Psoas muscle (tissue), 8 donors: ENCODE measurements around the gene CRTC3. TPM values are rescaled to one million over a fixed set of nuclear protein-coding genes. Genes with fewer than 3 reads are reported as not detected.

Experiments used
- ATAC-seq, 4 donors: fragments of 200-7000 bp; cut with Tn5 transposase; one replicate each; pipeline ENCODE4 v1.9.1; 2020; ENCODE audit warnings: moderate library complexity in 3 of 4, mild to moderate bottlenecking in 2 of 4
- DNase-seq, 2 donors: peaks; one replicate each; pipeline ENCODE4 v3.0.0-alpha.2; 2020
- H3K27ac ChIP-seq: fragments of 200-600 bp; one replicate; pipeline ENCODE4 v1.8.0; 2022
- H3K27me3 ChIP-seq, 3 donors: fragments of 200-600 bp in 1 of 3; one replicate each; pipeline versions ENCODE4 v1.6.1 to v1.8.0; 2013 to 2022; ENCODE audit warnings: low read length in 2 of 3, mild to moderate bottlenecking in 2 of 3, moderate library complexity in 1 of 3; ENCODE audit not compliant: insufficient read depth in 3 of 3
- H3K36me3 ChIP-seq, 2 donors: fragments of 200-600 bp in 1 of 2; one replicate each; pipeline versions ENCODE4 v1.6.1 to v1.8.0; 2013 to 2022; ENCODE audit warnings: low read depth in 1 of 2, mild to moderate bottlenecking in 1 of 2, moderate library complexity in 1 of 2; ENCODE audit not compliant: insufficient read depth in 1 of 2
- H3K4me1 ChIP-seq: fragments of 200-600 bp; one replicate; pipeline ENCODE4 v1.8.0; 2022
- H3K4me3 ChIP-seq: fragments of 200-600 bp; one replicate; pipeline ENCODE4 v1.8.0; 2022; ENCODE audit warnings: mild to moderate bottlenecking
- H3K9me3 ChIP-seq: fragments of 200-600 bp; one replicate; pipeline ENCODE4 v1.8.0; 2022
- WGBS, 3 donors: extraction: QIAGEN DNeasy Blood & Tissue Kit; methylation state at CpG; one replicate each; pipeline versions ENCODE4 v1.1.6 to v1.1.7; 2013; 5-methylcytosine and 5-hydroxymethylcytosine counted together
- intact Hi-C, 2 donors: fragments of 100-400 bp; cut with DNase I; formaldehyde crosslinking; loops; one replicate each; pipeline versions ENCODE4 v1.11.0 to v1.14.2; 2022
- polyA plus RNA-seq, 3 donors: library from polyadenylated mRNA; stranded (reverse); fragments of 200-250 nt; gene quantifications; one replicate each; pipeline ENCODE4 v1.2.3, GENCODE V29; 2013
- total RNA-seq, 4 donors: library from RNA; stranded (reverse); fragmentation: NEBNext Ultra II Directional in 2 of 4; extraction: Animal tissue kit (Norgen Biotek cat#: 25700) in 2 of 4; gene quantifications; one replicate each; pipeline versions ENCODE4 v1.2.1 to v1.2.4, GENCODE V29; 2021 to 2023
- TF ChIP-seq, protein P1 (sequence below): fragments of 200-600 bp; IDR thresholded peaks from one replicate; pipeline ENCODE4 v1.8.0; 2022; ENCODE audit warnings: antibody characterized with exemption
- donor health status: healthy with polysubstance abuse.
- donor health status: DM: no; HTN: no; CAD: no; lungs with moderate emphysema.
- donor health status: Bipolar disorder and iron deficiency.
- donor health status: healthy.
- donor health status: DM: yes; HTN: yes; CAD: no.
- donor health status: DM: no; HTN: no; CAD: no.
- donor health status: DM: no; HTN: no; CAD: no.
- donor health status: DM: yes; HTN: yes; CAD: no.

The CRTC3 gene
- total and polyA plus RNA-seq, 7 donors: 6.9 to 30.8 (median 15.3) TPM

DNA sequence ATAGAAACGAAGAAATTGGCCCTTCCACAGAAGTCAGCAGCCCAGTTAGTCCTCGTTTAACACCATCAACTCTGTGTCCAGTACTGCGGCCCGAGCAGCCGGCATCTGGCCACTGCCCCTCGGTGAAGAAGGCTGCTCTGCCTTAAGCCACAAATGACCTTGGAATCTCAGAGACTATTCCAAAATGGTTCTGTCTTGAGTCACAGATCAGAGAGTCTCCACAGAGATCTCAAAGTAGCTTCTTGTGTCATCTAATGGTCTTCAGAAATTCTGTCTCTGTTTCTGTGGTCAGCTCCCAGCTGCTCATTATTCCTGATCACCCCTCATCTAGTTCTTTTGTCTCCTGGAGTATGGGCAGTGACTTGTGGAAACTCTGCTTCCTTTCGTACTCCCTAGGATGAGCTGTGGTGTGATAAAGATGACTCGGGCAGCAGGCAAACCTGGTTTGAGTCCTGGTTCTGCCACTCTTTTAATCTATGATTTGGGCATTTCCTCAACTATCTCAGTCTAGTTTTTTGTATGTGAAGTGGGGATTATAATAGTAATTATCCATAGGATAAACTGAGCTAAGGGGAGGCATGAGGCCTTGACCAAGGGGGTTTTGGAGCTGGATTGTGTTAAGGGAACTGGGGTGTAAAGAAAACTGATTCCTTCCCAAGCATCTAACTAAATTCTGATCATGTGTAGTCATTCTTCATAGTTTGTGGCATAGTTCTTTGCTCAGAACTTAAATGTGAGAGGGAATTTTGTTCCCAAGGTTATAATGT lies 22.6 kb downstream of the CRTC3 start:
- H3K4me1 ChIP-seq: peaks cover 44% of the 10 kb centered on the region
- TF ChIP-seq, protein P1, sequence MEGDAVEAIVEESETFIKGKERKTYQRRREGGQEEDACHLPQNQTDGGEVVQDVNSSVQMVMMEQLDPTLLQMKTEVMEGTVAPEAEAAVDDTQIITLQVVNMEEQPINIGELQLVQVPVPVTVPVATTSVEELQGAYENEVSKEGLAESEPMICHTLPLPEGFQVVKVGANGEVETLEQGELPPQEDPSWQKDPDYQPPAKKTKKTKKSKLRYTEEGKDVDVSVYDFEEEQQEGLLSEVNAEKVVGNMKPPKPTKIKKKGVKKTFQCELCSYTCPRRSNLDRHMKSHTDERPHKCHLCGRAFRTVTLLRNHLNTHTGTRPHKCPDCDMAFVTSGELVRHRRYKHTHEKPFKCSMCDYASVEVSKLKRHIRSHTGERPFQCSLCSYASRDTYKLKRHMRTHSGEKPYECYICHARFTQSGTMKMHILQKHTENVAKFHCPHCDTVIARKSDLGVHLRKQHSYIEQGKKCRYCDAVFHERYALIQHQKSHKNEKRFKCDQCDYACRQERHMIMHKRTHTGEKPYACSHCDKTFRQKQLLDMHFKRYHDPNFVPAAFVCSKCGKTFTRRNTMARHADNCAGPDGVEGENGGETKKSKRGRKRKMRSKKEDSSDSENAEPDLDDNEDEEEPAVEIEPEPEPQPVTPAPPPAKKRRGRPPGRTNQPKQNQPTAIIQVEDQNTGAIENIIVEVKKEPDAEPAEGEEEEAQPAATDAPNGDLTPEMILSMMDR: no peak
- DNase-seq: peak; percentile 35 to 58

DNA sequence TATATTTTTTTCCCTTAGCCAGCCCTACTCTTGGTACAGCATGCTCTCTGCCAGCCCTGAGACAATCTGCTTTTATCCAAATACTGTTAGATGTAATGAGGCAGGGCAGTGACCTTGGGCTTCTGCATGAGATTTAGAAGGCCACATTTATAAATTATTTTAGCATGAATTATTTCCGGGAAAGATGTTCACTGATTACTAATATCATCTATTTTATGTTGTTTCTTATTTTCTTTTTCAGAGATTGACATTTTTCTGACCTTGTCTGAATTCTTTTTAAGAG lies 23.1 kb downstream of the CRTC3 start:
- WGBS, 3 donors: 50 to 61% (median 54%) methylated on average over 1 of the region's 1 CpG
- Histone ChIP-seq H3K27ac (peak overlapping the region; percentile 81), H3K4me3 (peak overlapping the region; percentile 43), H3K4me1 (peaks cover 49% of the 10 kb centered on the region), H3K27me3 (no peaks in the 10 kb centered on the region), H3K9me3 (no peaks in the 10 kb centered on the region), H3K36me3 (peaks cover 0 to 12% of the 10 kb centered on the region in 2 donors)
- DNase-seq (no peak), ATAC-seq (no peak)
- TF ChIP-seq, protein P1: no peak
- intact Hi-C loops: no loop called here

More for the DNA sequence above, 22.6 kb downstream of the CRTC3 start:
- peaks cover 0 to 13% of the 10 kb centered on the region in 2 donors for H3K36me3 ChIP-seq
- H3K27ac ChIP-seq: peak overlapping the region; percentile 81
- H3K4me3 ChIP-seq: peak overlapping the region; percentile 43
- WGBS, 3 donors: 39 to 60% (median 54%) methylated on average over 8 of the region's 8 CpGs
- ATAC-seq: peak; percentile 72 to 90 (median 84)
- no peaks in the 10 kb centered on the region for H3K27me3 ChIP-seq
- no peaks in the 10 kb centered on the region for H3K9me3 ChIP-seq
- intact Hi-C loops: no loop called here

DNA sequence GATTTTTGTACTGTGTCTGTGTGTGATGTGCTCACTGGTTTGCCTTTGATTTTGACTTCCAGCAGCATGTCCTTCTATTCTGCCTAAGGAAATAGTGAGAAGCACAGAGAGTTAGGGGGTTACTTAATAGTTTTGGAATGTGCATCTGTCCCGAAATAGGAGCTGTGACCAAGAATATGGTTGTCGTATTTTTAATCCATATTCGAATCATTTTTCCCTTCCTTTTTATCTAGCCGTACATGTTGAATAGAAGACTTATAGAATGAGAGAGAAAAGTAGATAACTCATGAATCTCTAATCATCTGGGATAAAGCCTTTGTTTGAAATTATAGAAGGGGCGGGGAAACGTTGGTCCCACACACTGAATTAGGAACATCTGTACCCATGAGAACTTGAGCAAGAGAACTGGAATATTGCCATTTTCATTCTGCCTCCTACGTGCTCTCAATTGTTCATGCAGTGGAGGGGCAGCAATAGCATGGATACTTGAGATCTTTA lies 23.6 kb downstream of the CRTC3 start:
- Histone ChIP-seq H3K4me1 (peaks cover 54% of the 10 kb centered on the region), H3K36me3 (peaks cover 0 to 8% of the 10 kb centered on the region in 2 donors), H3K27me3 (no peaks in the 10 kb centered on the region), H3K4me3 (peak overlapping the region; percentile 43), H3K27ac (peak overlapping the region; percentile 81), H3K9me3 (no peaks in the 10 kb centered on the region)
- TF ChIP-seq, protein P1: no peak
- ATAC-seq (peak; percentile 51 to 76 (median 69)), DNase-seq (no peak)
- WGBS, 3 donors: 15 to 30% (median 21%) methylated on average over 7 of the region's 7 CpGs
- intact Hi-C loops: no loop called here

DNA sequence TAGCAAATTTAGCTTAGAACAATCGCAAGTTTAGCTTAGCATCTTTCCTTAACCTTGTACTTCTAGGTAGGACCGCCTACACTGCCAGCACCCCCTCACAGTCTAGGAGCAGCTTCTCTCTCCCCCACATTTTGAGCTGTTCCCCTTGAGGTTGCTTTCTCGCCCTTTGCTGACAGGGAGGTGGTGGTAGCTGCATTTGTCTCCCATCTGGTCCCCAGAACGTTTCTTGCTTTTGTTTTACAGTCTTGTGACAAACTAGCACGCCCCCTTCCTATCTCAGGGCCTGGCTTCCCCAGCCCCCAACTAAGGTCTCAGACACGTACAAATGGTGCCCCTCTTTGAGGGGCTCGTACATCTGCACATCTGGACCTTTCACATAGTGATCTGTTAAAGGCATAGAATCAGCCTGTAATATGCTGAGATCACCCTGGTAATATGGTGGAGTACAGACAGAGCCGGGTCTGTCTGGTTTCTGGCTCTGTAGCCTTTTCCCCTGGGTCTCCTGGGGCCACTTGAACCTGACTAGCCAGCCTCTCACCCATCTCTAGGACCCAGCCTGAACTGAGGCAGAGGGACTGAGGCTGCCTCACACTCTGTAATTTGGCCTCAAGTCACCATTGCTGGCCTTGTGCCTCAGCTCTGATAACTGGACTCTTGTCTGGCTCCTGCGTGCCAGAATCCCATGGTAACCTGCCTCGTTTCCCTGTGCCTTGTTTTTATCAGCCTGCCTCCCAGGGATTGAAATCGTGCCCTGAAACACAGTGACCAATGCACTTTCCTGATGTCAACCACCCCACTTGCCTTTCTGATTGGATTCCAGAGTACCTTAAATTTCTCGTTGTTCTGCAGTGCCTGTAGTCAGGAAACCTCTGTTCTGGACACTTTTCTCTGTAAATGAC lies 27.7 kb downstream of the CRTC3 start:
- no peak overlapping the region for H3K4me3 ChIP-seq
- DNase-seq: peak; percentile 78 to 89
- TF ChIP-seq, protein P1: no peak
- H3K27me3 ChIP-seq: no peaks in the 10 kb centered on the region
- peaks cover 65% of the 10 kb centered on the region for H3K4me1 ChIP-seq
- no peaks in the 10 kb centered on the region for H3K36me3 ChIP-seq
- peak overlapping the region; percentile 72 for H3K27ac ChIP-seq
- ATAC-seq: peak; percentile 52 to 71 (median 57)
- H3K9me3 ChIP-seq: no peaks in the 10 kb centered on the region
- intact Hi-C loops: loop anchor here in 1 of 2 donors (5.0 kb wide), 1 partner anchor 40 kb away; no protein-coding TSS in a partner anchor
- 29 to 41% (median 33%) methylated on average over 12 of the region's 12 CpGs for whole genome bisulfite sequencing, 3 donors
